ENCODE measurements around the gene RIPK4. TPM values are rescaled to one million over a fixed set of nuclear protein-coding genes. Genes with fewer than 3 reads are reported as not detected.

Gene RIPK4
- total and polyA plus RNA-seq, 7 donors: 0.01 TPM; not detected in 6

DNA sequence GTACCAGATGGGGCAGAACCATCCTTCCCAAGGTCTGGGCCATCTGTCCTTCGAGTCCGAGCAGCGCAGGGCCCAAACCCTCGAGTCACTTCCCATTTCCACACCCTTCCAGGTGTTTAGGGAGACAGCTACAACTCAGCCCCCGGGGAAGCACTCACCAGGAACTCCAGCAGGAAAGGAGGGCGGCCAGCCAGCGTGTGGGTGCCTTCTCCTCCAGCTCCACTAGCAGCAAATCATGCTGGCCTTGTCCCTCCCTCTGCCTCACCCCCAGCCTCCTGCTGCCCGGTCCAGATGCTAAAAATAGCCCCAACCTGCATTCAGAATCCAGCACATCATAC lies 56.1 kb downstream of the RIPK4 start:
- H3K4me1 ChIP-seq: no peaks in the 10 kb centered on the region
- TF ChIP-seq, protein P1, sequence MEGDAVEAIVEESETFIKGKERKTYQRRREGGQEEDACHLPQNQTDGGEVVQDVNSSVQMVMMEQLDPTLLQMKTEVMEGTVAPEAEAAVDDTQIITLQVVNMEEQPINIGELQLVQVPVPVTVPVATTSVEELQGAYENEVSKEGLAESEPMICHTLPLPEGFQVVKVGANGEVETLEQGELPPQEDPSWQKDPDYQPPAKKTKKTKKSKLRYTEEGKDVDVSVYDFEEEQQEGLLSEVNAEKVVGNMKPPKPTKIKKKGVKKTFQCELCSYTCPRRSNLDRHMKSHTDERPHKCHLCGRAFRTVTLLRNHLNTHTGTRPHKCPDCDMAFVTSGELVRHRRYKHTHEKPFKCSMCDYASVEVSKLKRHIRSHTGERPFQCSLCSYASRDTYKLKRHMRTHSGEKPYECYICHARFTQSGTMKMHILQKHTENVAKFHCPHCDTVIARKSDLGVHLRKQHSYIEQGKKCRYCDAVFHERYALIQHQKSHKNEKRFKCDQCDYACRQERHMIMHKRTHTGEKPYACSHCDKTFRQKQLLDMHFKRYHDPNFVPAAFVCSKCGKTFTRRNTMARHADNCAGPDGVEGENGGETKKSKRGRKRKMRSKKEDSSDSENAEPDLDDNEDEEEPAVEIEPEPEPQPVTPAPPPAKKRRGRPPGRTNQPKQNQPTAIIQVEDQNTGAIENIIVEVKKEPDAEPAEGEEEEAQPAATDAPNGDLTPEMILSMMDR (IDR thresholded peaks at IDR 0.05): no peak
- intact Hi-C loops (cut with DNase I): no loop called here
- H3K27ac ChIP-seq: no peak overlapping the region
- DNase-seq: no peak
- H3K4me3 ChIP-seq: no peak overlapping the region
- peaks cover 0 to 13% (median 2%) of the 10 kb centered on the region in 3 donors for H3K27me3 ChIP-seq (ENCODE audit: insufficient read depth in 3 of 3, low read length in 2 of 3)
- H3K36me3 ChIP-seq (ENCODE audit: insufficient read depth in 1 of 2, low read depth in 1 of 2): no peaks in the 10 kb centered on the region
- no peaks in the 10 kb centered on the region for H3K9me3 ChIP-seq
- 73 to 82% (median 79%) methylated on average over 8 of the region's 8 CpGs for WGBS, 3 donors
- no peak for ATAC-seq

DNA sequence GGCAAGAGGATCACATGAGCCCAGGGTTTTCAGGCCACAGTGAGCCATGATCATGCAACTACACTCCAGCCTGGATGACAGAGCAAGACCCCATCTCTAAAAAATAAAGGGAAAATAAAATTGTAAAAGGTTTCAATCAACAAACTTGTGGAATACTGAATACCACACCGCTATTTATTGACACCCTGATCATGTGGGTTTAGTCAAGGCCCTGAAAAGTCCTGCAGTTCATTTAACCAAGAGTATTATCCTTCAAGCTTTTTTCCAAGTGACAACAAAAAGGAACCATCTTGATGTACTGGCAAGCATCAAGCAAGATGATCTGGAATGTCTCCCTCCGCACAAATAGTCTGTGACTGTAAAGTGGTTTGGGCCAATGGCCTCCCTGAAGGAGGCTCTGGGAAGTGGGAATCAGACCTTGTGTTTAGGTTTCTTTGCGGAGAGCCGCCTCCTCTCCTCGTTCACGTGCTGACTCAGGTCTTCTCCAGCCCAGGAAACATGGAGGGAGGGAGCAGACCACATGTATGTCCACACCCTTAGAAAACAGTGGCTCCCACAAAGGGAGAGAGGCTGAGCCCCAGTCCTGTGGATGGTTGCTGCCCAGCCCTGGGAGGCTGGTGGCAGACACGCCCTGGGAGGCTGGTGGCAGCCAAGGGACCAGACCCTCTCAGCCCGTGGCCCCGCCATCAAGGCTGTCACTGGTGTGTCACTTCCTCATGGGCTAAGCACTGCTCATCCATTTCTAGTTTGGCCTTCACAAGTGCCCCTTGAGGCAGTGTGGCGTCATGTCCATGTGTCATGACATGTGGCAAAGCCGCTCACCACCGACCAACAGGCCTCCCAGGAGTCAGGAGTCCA lies 56.7 kb downstream of the RIPK4 start:
- Histone ChIP-seq H3K27me3 (ENCODE audit: insufficient read depth in 3 of 3, low read length in 2 of 3) (peaks cover 0 to 13% (median 2%) of the 10 kb centered on the region in 3 donors), H3K4me1 (no peaks in the 10 kb centered on the region), H3K27ac (no peak overlapping the region), H3K36me3 (ENCODE audit: insufficient read depth in 1 of 2, low read depth in 1 of 2) (no peaks in the 10 kb centered on the region), H3K4me3 (no peak overlapping the region), H3K9me3 (no peaks in the 10 kb centered on the region)
- TF ChIP-seq, protein P1 (IDR thresholded peaks at IDR 0.05): no peak
- ATAC-seq (no peak), DNase-seq (peak in 1 of 2 donors; percentile 20)
- intact Hi-C loops (cut with DNase I): no loop called here
- WGBS, 3 donors: 86 to 89% (median 87%) methylated on average over 12 of the region's 12 CpGs

DNA sequence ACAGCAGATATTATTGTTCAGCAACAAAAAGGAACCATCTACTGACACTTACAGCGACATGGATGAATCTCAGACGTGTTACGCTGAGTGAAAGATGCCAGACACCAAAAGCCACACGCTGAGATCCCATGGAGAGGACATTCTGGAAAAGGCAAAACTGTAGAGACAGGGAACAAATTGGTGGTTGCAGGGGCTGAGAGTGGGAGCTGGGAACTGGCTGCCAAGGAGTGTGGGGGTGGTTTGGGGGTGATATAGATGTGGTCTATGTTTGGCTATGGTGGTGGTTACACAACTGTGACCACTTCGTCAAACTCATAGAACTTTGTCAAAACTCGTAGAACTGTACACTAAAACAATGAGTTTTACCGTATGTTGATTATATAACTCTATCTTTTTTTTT lies 57.7 kb downstream of the RIPK4 start:
- Histone ChIP-seq H3K27ac (no peak overlapping the region), H3K4me1 (no peaks in the 10 kb centered on the region), H3K27me3 (ENCODE audit: insufficient read depth in 3 of 3, low read length in 2 of 3) (peaks cover 0 to 10% (median 2%) of the 10 kb centered on the region in 3 donors), H3K4me3 (no peak overlapping the region), H3K9me3 (no peaks in the 10 kb centered on the region), H3K36me3 (ENCODE audit: insufficient read depth in 1 of 2, low read depth in 1 of 2) (no peaks in the 10 kb centered on the region)
- TF ChIP-seq, protein P1 (IDR thresholded peaks at IDR 0.05): no peak
- intact Hi-C loops (cut with DNase I): no loop called here
- ATAC-seq (no peak), DNase-seq (no peak)
- 73 to 79% (median 75%) methylated on average over 7 of the region's 7 CpGs for WGBS, 3 donors

DNA sequence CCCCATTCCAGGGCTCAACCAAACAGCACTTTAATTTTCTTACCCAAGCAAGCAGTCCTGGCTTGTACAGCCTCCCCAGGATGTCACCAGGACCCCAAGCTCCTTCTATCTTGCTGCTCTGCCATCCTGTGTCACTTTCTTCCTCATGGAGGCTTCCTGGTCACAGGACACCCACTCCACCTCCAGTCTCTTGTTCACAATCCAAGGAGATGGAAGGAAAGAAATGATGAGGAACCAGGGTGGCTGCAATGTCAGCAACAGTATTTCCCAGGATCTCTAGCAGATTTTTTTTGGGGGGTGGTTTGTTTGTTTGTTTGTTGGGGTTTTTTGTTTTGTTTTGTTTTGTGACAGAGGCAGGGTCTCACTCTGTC lies 58.9 kb downstream of the RIPK4 start:
- Histone ChIP-seq H3K9me3 (no peaks in the 10 kb centered on the region), H3K27ac (no peak overlapping the region), H3K27me3 (ENCODE audit: insufficient read depth in 3 of 3, low read length in 2 of 3) (peaks cover 0 to 10% (median 0%) of the 10 kb centered on the region in 3 donors), H3K4me3 (no peak overlapping the region), H3K36me3 (ENCODE audit: insufficient read depth in 1 of 2, low read depth in 1 of 2) (no peaks in the 10 kb centered on the region), H3K4me1 (no peaks in the 10 kb centered on the region)
- TF ChIP-seq, protein P1 (IDR thresholded peaks at IDR 0.05): no peak
- DNase-seq (peak in 1 of 2 donors; percentile 6), ATAC-seq (no peak)
- intact Hi-C loops (cut with DNase I): no loop called here

Data from psoas muscle (tissue), 8 donors.